Nephron progenitor cell (in vitro differentiated cells): ENCODE measurements around the gene GADD45GIP1.
A peak's percentile ranks its signal among the peaks of the same experiment; 100 is the strongest.

ENCODE experiments used
- DNase-seq: peaks from one replicate; pipeline ENCODE4 v3.0.0; 2021
- H3K27ac Mint-ChIP-seq: 2 replicates; pipeline ENCODE4 v1.8.0; 2021; ENCODE audit warnings: mild to moderate bottlenecking, moderate library complexity, mixed read lengths
- H3K27me3 Mint-ChIP-seq: 2 replicates; pipeline ENCODE4 v1.8.0; 2021; ENCODE audit warnings: mild to moderate bottlenecking, low read depth, mixed read lengths; ENCODE audit not compliant: poor library complexity
- H3K36me3 Mint-ChIP-seq: 2 replicates; pipeline ENCODE4 v1.8.0; 2021; ENCODE audit warnings: low read depth, mixed read lengths
- H3K4me1 Mint-ChIP-seq: 2 replicates; pipeline ENCODE4 v1.8.0; 2021; ENCODE audit warnings: mixed read lengths
- H3K4me3 Mint-ChIP-seq: 2 replicates; pipeline ENCODE4 v1.8.0; 2021; ENCODE audit warnings: mild to moderate bottlenecking, moderate library complexity, mixed read lengths
- H3K9me3 Mint-ChIP-seq: 2 replicates; pipeline ENCODE4 v1.8.0; 2021; ENCODE audit warnings: mild to moderate bottlenecking, moderate library complexity, mixed read lengths
- CTCF ChIP-seq: fragments of 200-600 bp; sonication (generic); IDR thresholded peaks from 2 replicates; pipeline ENCODE4 v1.5.0; 2021; ENCODE audit warnings: antibody characterized with exemption

The GADD45GIP1 gene

GRCh38 chr19:12933287-12934072, 23.5 kb downstream of the GADD45GIP1 start, which contains the start of gene FARSA:
Gene FARSA, minus strand, starts transcription at chr19:12933711. Its CDS starts 15 bp downstream, at chr19:12933696.
- no peaks in the 10 kb centered on the region for H3K27me3 Mint-ChIP-seq
- no peak for TF ChIP-seq CTCF
- peak; percentile 88 for DNase-seq
- H3K4me1 Mint-ChIP-seq, result peaks cover 39% of the 10 kb centered on the region
- peak within 1 kb of the TSS; percentile 91 for H3K27ac Mint-ChIP-seq
- peaks cover 18% of the 10 kb centered on the region for H3K36me3 Mint-ChIP-seq
- no peaks in the 10 kb centered on the region for H3K9me3 Mint-ChIP-seq
- H3K4me3 Mint-ChIP-seq, result peak within 1 kb of the TSS; percentile 99

DNA sequence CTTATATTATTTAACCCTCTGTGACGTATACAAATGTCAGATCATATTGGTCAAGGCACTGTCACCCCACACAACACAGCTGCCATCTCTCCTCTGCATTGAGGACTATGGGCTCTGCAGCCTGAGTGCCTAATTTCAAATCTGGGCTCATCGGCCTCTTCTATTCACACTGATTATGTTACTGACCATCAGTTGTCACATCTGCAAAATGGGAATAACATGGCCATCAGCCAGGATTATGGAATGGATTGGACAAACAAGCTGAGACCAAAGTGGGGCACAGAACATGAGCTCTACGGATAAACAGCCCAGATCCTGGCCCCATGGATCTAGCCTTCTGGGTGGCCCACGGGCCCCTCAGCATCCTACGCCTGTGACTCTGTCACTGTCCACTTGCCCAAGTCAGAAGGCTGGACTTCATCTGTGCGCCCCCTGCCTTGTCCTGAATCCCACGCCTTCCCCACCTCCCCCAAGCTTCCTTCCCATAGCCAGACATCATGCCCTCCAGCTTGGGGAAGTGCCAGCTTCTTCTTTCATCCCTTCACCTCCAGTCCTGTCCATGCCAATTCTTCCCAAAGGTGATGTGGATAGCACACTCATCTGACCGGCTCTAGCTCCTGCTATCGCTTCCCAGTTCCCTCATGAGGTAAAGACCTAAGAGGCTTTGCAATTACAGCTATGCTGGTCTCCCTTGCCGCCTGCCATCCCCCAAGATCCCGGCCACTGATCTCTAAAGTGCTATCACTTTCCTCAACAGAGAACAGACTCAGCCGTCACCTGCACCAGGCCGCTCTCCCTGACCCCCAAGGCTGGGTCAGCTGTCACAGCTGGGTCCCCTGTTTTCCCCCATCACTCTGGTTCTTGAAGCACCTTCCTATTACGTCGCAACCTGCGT, 24.4 kb downstream of the GADD45GIP1 start:
- DNase-seq, result no peak
- peaks cover 36% of the 10 kb centered on the region for H3K4me1 Mint-ChIP-seq
- H3K27me3 Mint-ChIP-seq, result no peaks in the 10 kb centered on the region
- TF ChIP-seq CTCF, result no peak
- peaks cover 24% of the 10 kb centered on the region for H3K36me3 Mint-ChIP-seq
- peak overlapping the region; percentile 91 for H3K27ac Mint-ChIP-seq
- peak overlapping the region; percentile 99 for H3K4me3 Mint-ChIP-seq
- no peaks in the 10 kb centered on the region for H3K9me3 Mint-ChIP-seq

DNA sequence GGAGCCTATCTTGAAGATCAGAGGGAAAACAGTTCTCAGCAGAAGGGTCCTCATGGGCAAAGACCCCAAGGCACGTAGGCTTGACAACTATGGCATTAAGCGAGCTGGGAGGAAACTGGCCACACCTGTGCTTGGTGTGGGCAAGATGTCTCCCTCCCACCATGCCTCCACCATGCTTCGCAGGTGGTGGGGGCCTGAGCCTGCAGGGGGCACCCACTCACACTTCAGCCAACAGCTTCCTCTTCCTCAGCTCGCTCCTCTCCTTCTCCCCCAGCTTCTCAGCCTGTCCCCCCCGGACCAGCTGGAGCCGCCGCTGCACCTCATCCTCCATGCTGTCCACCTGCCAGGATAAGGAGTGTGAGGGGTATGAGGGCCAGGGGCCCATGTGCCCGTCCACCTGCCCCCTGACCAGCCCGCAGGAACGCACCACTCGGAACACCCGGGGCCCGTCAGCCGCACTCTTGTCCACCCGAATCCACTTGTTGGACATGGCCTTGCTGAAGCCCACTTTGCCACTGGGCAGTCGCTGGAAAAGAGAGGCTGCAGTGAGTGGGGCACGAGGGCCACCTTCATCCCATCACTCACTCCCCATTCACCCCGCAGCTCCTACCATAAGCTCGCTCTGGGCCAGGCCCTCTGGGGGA, 26.9 kb downstream of the GADD45GIP1 start:
- peaks cover 36% of the 10 kb centered on the region for H3K36me3 Mint-ChIP-seq
- DNase-seq, result no peak
- no peak overlapping the region for H3K4me3 Mint-ChIP-seq
- peaks cover 22% of the 10 kb centered on the region for H3K4me1 Mint-ChIP-seq
- no peaks in the 10 kb centered on the region for H3K27me3 Mint-ChIP-seq
- no peaks in the 10 kb centered on the region for H3K9me3 Mint-ChIP-seq
- TF ChIP-seq CTCF, result no peak
- H3K27ac Mint-ChIP-seq, result no peak overlapping the region

GRCh38 chr19:12924621-12925310, 32.3 kb downstream of the GADD45GIP1 start:
- H3K27ac Mint-ChIP-seq, result no peak overlapping the region
- no peaks in the 10 kb centered on the region for H3K4me1 Mint-ChIP-seq
- TF ChIP-seq CTCF, result no peak
- peaks cover 71% of the 10 kb centered on the region for H3K36me3 Mint-ChIP-seq
- H3K9me3 Mint-ChIP-seq, result no peaks in the 10 kb centered on the region
- no peak overlapping the region for H3K4me3 Mint-ChIP-seq
- peaks cover 3% of the 10 kb centered on the region for H3K27me3 Mint-ChIP-seq
- no peak for DNase-seq

GRCh38 chr19:12922959-12923358, 34.1 kb downstream of the GADD45GIP1 start:
- Mint-ChIP-seq H3K4me3 (no peak overlapping the region), H3K36me3 (peaks cover 54% of the 10 kb centered on the region), H3K9me3 (peaks cover 8% of the 10 kb centered on the region), H3K4me1 (no peaks in the 10 kb centered on the region), H3K27ac (no peak overlapping the region), H3K27me3 (peaks cover 9% of the 10 kb centered on the region)
- no peak for DNase-seq
- no peak for TF ChIP-seq CTCF
